ENCODE data around the gene KRTAP16-1.

Gene KRTAP16-1

GRCh38 chr17:41329279-41329948, 20.3 kb upstream of the KRTAP16-1 start:
- DNase-seq: no peak

DNA sequence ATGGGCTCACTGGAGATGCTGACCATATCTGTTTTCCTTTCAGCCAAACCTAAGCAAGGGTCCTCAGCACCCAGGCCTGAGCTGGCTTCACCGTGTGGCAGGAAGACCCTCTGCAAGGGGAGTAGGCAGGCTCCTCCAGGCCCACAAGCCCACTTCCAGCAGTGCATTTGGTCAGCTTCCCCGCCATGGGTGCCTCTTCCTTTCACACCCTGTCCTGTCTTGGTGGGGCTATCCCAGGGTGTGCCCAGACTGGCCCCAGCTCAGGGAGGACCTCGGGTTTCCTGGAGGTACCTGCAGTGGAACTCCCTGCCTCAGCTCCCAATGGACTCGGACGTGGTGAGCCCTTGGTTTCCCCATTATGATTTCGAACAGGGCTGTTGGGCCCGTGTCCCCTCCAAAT, 19.1 kb upstream of the KRTAP16-1 start:
- no peak for DNase-seq

DNA sequence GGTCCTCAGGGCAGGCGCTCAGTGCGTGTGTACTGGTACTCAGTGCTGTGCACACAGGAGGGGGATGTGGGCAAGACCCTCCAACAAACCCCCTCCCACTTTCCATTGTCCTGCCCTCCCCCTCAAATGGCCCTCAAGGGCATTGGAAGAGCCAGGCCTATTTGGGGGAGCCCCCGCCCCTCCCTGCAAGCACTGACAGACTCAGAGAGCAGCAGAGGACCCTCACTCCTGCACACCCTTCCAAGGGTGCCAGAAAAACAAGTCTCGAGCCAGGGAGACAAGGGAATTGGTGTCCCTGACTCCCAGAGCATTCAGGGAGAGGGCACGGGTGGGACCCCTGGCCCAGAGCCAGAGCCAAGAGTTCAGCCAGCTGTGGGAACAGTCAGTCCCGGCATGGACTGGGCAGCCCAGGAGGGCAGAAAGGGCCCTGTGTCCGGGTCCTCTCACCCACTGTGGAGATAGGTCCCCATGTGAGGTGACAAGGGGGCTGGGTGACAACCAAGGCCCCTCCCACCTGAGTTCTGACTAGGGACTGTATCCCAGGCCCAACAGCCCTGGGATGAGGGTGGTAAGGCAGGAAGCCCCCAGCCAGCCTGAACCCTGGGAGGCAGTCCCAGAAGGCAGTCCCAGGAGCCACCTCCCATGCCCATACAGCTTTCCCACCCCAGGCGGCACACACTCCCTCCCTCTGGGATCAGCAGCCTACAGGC, 18.5 kb upstream of the KRTAP16-1 start:
- no peak for DNase-seq

DNA sequence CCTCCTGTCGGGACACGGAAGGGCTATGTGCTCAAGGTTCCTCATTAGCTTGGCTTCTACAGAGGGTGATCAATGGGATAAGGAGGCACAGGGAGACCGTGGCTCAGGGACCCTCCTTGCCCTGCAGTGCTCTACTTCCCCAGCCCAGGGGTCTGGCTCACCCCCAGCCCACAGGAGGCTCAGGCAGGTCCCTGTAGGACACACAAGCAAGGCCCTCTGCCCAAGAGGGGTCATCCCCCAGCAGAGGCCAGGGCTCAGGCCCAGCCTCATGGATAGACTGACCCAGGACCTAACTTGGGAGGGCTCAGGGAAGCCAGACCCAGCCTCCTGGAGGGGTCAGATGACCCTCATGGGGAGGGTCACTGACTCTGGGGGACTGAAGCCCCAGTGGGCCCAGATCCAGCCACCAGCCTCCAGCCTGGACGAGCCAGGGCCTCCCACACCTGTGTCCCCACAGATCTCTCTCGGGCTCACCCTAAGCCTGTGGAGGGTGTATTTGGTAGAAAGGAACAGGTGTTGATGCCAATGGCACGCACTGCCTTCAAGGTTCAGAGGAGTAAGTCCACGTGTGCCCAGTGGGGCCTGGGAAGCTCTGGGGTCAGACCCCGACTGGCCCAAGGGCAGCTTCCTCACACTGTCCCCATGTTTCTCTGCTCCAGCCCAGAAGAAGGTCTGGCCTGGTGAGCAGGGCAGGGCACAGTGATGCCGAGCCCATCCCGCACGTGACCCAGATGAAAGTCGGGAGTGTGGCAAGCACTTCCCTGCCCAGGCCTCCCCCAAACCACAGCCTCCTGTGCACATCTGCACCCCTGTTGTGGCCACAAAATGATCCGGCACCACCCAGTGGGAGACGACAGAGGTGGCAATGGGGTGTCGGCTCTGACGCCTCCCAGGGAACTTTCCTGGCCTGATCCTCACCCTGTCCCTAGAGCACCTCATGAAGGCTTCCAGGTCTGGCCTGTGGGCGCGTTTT, 17.4 kb upstream of the KRTAP16-1 start:
- DNase-seq: no peak

GRCh38 chr17:41325611-41326010, 16.5 kb upstream of the KRTAP16-1 start:
- DNase-seq: no peak

- no peak for DNase-seq
These were observed 16.0 kb upstream of the KRTAP16-1 start for GRCh38 chr17:41325126-41325525.

GRCh38 chr17:41324180-41325075, 15.3 kb upstream of the KRTAP16-1 start:
- DNase-seq: no peak

GRCh38 chr17:41322903-41323895, 14.1 kb upstream of the KRTAP16-1 start:
- no peak for DNase-seq

GRCh38 chr17:41322094-41322902, 13.2 kb upstream of the KRTAP16-1 start:
- no peak for DNase-seq

DNA sequence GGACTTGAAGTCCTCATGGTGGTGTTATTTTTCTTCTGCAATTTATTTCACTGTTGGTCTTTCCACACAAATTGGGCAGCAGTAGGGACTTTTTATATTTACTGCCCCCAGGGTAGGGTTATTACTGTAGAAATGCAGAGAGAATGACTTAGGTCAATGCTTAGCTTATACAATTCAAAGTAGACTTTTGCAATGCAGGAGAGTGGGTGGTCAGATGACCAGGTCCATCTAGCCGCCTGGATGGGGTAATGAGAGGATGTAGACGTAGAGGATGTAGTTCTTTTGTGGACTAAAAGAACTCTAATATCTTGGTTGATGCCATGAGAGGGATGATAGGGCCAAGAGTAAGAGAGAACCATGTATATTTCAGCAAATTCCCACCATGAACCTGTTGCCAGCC, 9.1 kb upstream of the KRTAP16-1 start:
- DNase-seq: no peak

GRCh38 chr17:41315814-41316445, 6.8 kb upstream of the KRTAP16-1 start:
- no peak for DNase-seq

DNA sequence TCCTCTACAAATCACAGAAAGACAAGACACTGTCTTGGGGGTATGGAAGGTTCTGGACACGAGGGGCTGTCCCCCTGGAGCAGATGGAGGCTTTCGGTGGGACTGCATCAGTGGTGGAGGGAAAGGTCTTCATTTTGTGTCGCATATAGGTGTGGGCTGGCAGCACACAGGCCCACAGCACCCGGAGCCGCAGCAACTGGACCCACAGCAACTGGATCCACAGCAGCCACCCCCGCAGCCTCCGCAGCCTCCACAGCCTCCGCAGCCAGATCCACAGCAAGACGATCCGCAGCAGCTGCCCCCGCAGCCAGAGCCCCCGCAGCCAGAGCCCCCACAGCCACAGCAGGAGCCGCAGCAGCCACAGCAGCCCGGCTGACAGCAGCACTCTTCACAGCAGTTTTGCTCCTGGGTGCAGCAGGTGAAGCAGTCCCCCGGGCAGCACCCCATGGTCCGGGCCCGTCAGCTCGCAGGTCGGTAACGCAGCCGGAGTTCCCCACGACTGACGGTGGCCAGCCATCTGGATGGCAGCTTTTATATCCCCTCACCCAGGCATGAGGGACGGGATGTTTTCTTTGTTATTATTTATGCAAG, 6.2 kb upstream of the KRTAP16-1 start, which contains the start of gene KRTAP17-1:
TSS of gene KRTAP17-1 (minus strand) at position 507 of the 591 bp plus-strand sequence. CDS start at position 447, 60 bp downstream.
- no peak for DNase-seq

DNA sequence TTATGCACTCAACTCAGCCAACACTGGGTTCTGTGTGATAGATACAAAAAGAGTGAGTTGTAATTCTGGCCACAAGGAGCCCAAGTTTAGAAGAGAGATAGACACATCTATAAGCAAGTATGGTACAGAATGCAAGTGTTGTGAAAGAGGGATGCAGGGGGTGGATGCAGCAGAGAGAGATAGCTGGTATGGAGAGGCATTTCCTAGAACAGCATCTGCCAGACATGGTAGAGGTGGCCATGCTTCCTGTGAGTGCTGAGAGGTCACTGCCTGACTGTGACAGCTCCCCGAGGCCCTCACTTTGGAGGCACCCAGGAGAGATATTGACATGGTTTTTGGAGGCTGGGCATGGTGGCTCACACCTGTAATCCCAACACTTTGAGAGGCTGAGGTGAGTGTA, 2.0 kb upstream of the KRTAP16-1 start:
- no peak for DNase-seq

DNA sequence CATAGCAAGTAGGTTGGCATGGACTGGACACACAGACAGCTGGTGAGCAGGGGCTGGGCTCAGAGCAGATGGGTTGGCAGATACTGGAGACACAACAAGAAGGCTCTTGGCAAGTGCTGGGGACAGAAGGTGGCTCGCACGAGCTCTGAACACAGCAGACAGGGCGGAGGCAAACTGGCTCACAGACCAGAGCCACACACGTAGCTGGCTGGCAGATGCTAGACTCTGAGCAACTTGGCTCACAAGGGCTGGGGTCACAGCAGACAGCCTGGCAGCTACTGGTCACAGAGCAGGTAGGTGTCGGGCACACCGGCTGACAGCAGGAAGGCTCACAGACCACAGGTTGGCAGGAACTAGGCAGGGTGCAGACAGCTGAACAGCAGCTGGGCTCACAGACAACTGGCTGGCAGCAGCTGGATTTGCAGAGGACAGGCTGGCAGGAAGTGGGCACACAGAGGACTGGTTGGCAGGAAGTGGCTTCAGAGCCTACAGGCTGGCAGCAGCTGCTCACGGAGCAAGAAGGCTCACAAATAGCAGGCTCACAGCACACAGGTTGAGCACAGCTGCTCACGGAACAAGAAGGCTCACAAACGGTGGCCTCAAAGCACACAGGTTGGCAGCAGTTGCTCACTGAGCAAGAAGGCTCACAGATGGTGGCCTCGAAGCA, 725 bp downstream of the KRTAP16-1 start:
- DNase-seq: no peak

DNA sequence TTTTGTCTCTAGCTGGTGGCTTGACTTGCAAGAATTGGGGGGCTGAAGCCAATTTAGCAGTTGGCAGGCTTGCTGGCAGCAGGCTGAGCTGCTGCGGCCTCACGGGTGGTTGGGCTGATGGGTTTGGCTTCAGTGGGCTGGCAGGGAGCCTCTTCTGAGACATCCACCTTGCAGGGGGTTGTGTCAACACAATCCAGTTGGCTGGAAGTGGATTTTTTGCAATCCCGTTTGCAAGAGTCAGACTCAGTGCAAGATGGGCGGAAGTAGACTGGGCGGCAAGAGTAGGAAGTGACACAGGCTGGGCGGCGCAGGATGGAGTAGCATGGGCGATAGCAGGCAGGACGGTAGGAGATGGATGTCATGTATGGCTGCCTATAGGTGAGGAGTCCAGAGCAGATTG, 1.5 kb downstream of the KRTAP16-1 start:
- no peak for DNase-seq

DNA sequence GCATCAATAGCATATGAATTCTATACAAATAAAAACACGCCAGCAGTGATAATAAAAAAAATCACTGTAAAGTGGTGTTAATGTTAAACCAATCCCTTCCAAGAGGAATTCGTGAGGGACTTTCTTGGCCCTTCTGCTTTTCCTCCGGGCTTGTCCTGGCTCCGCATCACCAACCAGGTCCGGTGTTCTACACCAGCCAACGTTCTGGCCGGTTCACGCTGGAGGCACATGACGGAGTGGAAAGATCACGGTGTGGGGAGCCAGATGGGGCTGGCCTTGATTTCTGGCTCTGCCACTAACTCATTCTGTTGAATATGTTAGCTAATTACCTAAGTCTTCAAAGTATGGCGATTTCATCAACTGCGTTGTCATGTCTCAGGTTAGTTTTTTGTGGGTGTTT, 5.0 kb downstream of the KRTAP16-1 start:
- DNase-seq: no peak

- no peak for DNase-seq
These were observed 6.1 kb downstream of the KRTAP16-1 start for GRCh38 chr17:41302981-41303380.

Data from GOT3 (cell line).